ENCODE results near the gene TNFRSF12A.
A peak's percentile ranks its signal among the peaks of the same experiment; 100 is the strongest.
"Not testable (repeated sequence)": the region's sequence is repeated elsewhere in the genome, so short reads cannot be mapped to it uniquely, and the experiment has no call there.

Gene TNFRSF12A

DNA sequence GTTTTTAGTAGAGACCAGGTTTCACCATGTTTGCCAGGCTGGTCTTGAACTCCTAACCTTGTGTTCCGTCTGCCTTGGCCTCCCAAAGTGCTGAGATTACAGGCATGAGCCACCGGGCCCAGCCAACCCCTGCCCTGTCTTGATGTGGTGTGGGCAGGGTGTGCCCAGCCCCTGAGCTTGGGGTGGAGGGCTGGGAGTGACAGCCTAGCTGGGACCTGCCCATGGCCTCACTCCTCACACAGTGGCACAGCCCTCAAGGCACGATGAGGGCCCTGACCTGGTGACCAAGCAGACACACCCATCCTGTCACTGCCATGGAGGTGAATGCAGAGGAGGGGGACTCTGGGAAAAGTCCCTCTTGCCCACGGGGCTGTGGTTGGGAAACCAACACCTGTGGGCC is 48.3 kb downstream of the TNFRSF12A start:
- peak in 1 of 5 experiments; percentile 69 for DNase-seq

DNA sequence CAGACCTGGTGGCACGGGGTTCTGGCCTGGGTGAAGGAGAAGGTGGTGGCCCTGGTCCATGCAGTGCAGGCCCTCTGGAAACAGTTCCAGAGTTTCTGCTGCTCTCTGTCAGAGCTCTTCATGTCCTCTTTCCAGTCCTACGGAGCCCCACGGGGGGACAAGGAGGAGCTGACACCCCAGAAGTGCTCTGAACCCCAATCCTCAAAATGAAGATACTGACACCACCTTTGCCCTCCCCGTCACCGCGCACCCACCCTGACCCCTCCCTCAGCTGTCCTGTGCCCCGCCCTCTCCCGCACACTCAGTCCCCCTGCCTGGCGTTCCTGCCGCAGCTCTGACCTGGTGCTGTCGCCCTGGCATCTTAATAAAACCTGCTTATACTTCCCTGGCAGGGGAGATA is 49.0 kb downstream of the TNFRSF12A start:
- not testable (repeated sequence) for DNase-seq

GRCh38 chr16:3070608-3071111 is 50.5 kb downstream of the TNFRSF12A start:
- DNase-seq = peak in 1 of 5 experiments; percentile 53

- peak in 1 of 5 experiments; percentile 50 for DNase-seq
Measured at GRCh38 chr16:3071655-3072054, 51.5 kb downstream of the TNFRSF12A start.

All from T-helper 2 cell (primary cell).